ENCODE data around the gene HNRNPUL1. TPM values are rescaled to one million over a fixed set of nuclear protein-coding genes. Genes with fewer than 3 reads are reported as not detected.

Gene HNRNPUL1
- total and polyA plus RNA-seq, 9 of the 15 experiments (the other 6 are each of a cell fraction or from before 2014, with no cell fraction given), result 7.3 to 211 (median 85.0) TPM

- no peak for TF ChIP-seq AFF4 (CRISPR knock-in tag; IDR thresholded peaks at IDR 0.05)
- TF ChIP-seq SIX5 (IDR thresholded peaks at IDR 0.05; ENCODE audit: borderline replicate concordance in 1 of 2, insufficient read depth in 1 of 2, low read depth in 1 of 2, low read length in 2 of 2), result no peak
- TF ChIP-seq NFRKB (IDR thresholded peaks at IDR 0.05; ENCODE audit: low read depth), result no peak
- no peak for TF ChIP-seq CREB3L1 (IDR thresholded peaks at IDR 0.05; ENCODE audit: borderline replicate concordance, low read depth)
- TF ChIP-seq CSDE1 (IDR thresholded peaks at IDR 0.05), result no peak
- no peak for TF ChIP-seq FOXK1 (CRISPR knock-in tag; IDR thresholded peaks at IDR 0.05; ENCODE audit: borderline replicate concordance)
These were observed 70.6 kb downstream of the HNRNPUL1 start (continued) for GRCh38 chr19:41334793-41335192.

Measured in K562 (cell line).